GM18861 (cell line): Measurements from ENCODE around the gene MAVS.
"Not testable (repeated sequence)": the region's sequence is repeated elsewhere in the genome, so short reads cannot be mapped to it uniquely, and the experiment has no call there.

Source experiments
- ATAC-seq: cut with Tn5 transposase; IDR thresholded peaks from one replicate; pipeline ENCODE4 v1.9.1; 2021; ENCODE audit not compliant: unreplicated experiment

MAVS gene

GRCh38 chr20:3814928-3815495 lies 31.6 kb upstream of the MAVS start:
- no peak for ATAC-seq

DNA sequence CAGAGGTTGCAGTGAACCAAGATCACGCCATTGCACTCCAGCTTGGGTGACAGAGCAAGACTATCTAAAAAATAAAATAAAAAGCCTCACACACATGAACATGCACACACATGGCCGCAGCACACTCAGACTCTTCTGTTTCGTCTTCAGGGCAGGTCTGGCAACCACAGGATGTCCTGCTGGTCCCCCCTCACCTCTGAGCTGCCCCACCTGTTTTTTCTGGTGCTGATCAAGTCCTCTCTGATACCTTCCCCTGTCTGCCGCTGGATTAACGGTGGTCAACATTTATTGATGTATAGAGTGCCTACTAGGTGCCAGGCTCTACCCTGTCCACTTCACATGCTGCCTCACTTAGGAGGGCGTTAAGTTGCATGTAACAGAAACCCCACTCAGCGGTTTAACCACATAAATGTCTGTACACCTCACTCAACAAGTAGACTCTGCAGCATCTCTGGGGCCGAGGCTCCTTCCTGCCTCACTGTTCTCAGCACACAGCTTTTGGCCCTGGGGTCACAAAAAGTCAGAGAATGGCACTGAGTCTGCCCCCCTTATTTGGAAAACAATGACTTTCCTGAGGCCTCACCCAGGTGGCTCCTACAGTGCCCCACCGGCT lies 30.8 kb upstream of the MAVS start:
- no peak for ATAC-seq

- no peak for ATAC-seq
Measured at GRCh38 chr20:3818155-3819151, 28.2 kb upstream of the MAVS start.

DNA sequence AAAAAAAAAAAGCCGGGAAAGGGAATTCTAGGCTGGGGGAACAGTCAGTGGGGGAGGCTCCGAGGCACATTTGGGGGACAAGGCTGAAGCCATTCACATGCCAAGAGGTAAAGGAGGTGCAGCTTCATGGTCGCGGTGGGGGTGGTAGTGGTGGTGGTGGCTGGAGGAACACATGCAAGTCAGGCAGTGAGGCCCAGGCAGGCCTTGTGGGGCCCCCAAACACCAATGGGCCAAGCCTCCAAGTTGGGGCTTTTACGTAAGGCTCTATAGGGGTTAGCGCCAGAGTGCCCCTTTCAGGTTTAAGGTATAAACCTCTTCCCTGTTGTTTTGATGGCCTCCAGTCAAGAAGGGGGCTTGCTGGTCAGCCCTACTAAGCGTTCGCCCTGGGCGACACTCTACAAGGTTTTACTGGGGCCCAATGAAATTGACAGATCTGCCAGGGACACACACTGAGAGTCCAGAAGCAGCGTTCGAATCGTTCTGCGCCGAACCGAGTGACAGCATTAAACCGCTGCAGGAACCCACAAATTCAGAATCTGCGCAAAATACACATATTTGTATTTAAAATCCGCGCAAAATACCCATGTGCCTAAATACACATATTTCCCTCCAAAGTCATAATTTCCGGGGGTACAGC lies 27.1 kb upstream of the MAVS start:
- ATAC-seq, result no peak

DNA sequence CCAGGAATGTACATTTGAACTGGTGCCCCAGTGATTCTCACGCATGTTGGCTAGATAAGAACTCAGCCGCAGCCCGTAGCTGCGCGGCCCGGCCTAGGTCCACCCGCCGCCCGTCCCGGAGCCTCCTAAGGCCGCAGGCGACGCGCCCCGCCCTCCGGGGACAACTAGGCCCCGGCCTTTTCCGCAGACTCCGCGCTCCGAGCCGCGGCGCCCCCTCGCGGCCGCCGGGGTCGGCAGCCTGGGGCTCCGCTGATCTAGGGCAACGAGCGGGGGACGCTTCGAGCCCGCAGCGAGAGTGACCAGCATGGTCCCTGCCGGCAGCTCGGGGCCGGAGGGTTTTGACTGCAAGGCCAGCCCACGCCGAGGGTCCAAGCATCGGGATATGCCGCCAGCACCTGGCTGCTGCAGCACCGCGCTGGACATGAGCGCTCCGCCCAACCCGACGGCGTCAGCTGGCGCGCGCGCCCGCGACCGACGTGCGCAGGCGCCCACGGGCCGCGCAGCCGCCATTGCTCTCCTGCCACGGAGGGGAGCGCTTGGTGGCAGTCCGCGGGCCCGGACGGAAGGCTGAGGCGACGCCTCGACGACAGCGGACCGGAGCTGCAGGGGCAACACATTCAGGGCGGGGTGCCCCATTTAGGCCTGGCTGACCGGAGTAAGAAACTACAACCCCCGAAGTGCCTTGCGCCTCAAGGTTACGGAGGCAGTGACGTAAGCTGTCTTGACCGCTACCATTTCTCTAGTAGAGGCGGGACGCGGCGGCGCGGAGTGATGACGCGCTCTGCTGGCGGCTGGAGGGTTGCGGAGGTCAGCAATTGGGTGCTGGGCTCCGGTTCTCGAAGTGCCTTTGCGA lies 26.4 kb upstream of the MAVS start, which contains the start of gene AP5S1:
TSS of gene AP5S1 (plus strand) at position 500 of the 853 bp plus-strand sequence. CDS start 1,571 bp downstream, outside the sequence.
- ATAC-seq, result peak; percentile 71

- ATAC-seq, result no peak
Measured at GRCh38 chr20:3820901-3821727, 25.5 kb upstream of the MAVS start.

- no peak for ATAC-seq
Measured at GRCh38 chr20:3821996-3822395, 24.6 kb upstream of the MAVS start.

DNA sequence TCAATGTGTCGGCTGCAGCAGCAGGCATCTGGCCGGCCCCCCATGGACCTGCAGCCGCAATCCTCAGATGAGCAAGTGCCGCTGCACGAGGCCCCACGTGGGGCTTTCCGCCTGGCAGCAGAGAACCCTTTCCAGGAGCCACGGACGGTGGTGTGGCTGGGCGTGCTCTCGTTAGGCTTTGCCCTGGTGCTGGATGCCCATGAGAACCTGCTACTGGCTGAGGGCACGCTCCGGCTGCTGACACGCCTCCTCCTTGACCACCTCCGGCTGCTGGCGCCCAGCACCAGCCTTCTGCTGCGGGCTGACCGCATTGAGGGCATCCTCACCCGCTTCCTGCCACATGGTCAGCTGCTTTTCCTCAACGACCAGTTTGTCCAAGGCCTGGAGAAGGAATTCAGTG lies 22.8 kb upstream of the MAVS start:
- ATAC-seq, result no peak

DNA sequence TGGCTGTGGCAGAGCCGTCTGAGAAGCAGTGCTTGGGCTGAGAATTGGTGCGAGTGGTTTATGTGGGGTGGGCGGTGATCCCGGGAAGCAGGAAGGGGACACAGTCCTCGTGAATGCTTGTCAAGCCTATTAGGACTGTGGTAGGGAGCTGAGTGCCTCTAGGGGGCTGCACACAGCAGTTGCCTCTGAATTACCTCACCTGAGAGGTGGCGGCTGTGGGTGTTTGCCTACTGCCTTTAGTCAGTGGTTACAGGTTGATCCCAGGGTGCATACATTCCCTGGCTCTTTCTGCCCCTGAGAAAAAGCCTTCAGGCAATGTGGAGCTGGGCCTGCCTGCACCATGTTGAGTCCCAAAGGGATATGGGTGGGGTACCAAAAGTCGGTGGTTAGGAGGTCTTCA lies 21.1 kb upstream of the MAVS start:
- no peak for ATAC-seq

DNA sequence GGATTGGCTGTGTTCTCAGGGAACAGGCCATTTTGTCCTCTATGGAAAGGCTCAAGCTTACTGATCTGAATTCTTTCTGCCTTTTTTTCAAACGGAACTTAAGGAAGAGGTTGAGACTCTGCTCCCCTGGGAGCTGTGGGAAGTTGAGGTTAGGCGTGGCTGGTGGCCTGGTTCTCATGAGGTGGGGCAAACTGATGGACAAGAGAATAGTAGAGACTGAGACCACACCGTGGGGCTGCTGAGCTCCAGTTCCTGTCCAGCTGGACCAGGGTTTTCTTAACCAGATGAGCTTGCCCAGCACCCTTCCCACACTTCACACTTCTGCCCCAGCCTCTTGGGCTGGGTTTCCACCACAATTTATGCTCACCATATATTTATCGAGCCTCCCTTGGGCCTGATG lies 20.2 kb upstream of the MAVS start:
- no peak for ATAC-seq

GRCh38 chr20:3828798-3829197 lies 17.8 kb upstream of the MAVS start:
- ATAC-seq, result no peak

DNA sequence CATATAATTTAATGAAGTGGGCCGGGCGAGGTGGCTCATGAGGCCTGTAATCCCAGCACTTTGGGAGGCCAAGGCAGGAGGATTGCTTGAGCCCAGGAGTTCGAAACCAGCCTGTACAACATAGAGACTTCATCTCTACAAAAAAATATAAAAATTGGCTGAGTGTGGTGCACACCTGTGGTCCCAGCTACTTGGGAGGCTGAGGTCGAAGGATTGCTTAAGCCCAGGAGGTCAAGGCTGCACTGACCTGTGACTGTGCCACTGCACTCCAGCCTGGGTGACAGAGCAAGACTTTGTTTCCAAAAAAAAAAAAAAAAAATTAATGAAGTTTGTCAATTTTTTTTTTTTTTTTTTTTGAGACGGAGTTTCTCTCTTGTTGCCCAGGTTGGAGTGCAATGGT lies 16.7 kb upstream of the MAVS start:
- not testable (repeated sequence) for ATAC-seq

- no peak for ATAC-seq
Measured at GRCh38 chr20:3836132-3836531, 10.5 kb upstream of the MAVS start.

DNA sequence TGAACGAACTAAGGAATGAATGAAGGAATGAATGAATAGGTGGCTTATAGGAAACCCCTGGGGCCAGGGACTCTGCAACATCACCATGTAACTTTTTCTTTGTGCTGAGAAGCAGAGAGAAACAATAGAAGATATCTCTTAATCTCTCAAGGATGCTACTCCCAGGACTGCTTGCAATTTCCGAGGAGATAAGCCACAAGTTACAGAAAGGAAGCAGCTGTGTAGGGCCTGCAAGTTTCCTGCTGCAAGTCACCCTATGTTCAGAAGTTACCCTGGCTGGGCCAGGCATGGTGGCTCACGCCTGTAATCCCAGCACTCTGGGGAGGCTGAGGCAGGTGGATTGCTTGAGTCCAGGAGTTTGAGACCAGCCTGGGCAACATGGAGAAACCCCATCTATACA lies 7.3 kb upstream of the MAVS start:
- ATAC-seq, result no peak

- ATAC-seq, result not testable (repeated sequence)
Measured at GRCh38 chr20:3840201-3840600, 6.4 kb upstream of the MAVS start.

- ATAC-seq, result no peak
Measured at GRCh38 chr20:3842348-3842930, 4.2 kb upstream of the MAVS start.

DNA sequence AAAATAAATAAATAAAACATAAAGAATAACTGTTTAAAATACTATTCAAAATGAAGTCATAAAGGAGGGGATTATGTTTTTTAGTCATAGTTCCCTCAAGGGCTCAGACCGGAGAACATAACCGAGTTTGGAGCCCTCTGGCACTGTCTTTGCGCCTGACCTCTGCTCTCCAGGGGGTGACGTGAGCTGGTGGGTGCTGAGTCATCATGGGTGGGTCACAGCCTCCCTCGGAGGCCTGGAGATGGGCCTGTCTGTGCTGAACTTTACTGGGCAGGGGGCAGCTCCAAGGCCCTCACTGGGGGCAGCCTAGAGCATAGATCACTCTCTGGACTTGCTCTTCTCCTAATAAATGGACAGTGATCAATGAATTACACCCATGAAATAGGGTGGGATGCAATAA lies 3.1 kb upstream of the MAVS start:
- ATAC-seq, result no peak

DNA sequence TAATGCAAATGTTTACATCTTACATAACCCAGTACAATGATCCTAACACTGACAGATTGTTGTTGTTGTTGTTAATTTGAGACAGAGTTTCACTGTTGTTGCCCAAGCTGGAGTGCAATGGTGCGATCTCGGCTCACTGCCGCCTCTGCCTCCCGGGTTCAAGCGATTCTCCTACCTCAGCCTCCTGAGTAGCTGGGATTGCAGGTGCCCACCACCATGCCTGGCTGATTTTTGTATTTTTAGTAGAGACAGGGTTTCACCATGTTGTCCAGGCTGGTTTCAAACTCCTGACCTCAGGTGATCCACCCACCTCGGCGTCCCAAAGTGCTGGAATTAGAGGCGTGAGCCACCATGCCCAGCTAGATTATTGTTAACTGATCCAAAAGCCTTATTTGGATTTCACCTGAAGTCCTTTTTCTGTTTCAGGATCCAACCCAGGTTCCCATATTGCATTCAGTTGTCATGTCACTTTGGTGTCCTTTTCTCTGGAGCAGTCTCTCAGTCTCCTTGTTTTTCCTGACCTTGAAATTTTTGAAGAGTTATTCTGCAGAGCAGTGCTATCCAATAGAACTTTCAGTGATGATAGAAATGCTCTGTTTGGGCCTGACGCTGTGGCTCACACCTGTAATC lies 2.5 kb upstream of the MAVS start:
- not testable (repeated sequence) for ATAC-seq

- no peak for ATAC-seq
Measured at GRCh38 chr20:3846378-3846739, 275 bp upstream of the MAVS start.
